Jurkat, Clone E6-1 (cell line): ENCODE measurements around the gene IGSF10.

Experiments
- DNase-seq: peaks from one replicate; pipeline ENCODE4 v3.0.0-alpha.2; 2011; ENCODE audit warnings: low read depth, low spot score
- H3K4me3 ChIP-seq: 2 replicates; pipeline ENCODE4 v1.5.1; 2011; ENCODE audit warnings: mild to moderate bottlenecking, low read length, control low read depth, moderate library complexity

IGSF10 gene

GRCh38 chr3:151468284-151468917 lies 7.5 kb upstream of the IGSF10 start:
- DNase-seq, result peak; percentile 54
- H3K4me3 ChIP-seq, result no peak overlapping the region

GRCh38 chr3:151467069-151467468 lies 6.2 kb upstream of the IGSF10 start:
- no peak for DNase-seq
- H3K4me3 ChIP-seq, result no peak overlapping the region

GRCh38 chr3:151462991-151463390 lies 2.1 kb upstream of the IGSF10 start:
- no peak for DNase-seq
- H3K4me3 ChIP-seq, result no peak overlapping the region

DNA sequence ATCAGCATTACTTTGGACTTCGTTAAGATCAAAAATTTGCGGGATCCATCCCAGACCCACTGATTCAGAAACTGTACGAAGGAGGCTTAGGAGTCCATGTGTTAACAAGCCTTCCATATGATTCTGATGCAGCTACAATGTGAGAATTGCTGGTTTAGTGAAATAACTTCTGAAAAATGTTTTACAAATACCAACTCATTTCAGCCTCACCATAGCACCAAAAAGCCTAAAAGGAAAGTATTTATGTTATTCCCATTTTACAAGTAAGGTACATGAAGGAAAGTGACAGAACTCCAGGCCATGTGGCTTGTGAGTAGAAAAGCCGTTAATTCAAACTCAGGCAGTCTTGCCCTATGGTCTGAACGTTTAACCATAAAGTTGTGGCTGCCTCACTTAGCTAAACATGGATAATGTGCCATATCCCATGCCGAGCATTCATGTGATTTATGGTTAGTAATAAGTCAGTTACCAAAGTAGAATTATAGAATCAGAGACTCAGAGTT lies 1.5 kb upstream of the IGSF10 start:
- no peak overlapping the region for H3K4me3 ChIP-seq
- DNase-seq, result no peak

GRCh38 chr3:151460228-151460627 lies 633 bp downstream of the IGSF10 start:
- no peak overlapping the region for H3K4me3 ChIP-seq
- no peak for DNase-seq

DNA sequence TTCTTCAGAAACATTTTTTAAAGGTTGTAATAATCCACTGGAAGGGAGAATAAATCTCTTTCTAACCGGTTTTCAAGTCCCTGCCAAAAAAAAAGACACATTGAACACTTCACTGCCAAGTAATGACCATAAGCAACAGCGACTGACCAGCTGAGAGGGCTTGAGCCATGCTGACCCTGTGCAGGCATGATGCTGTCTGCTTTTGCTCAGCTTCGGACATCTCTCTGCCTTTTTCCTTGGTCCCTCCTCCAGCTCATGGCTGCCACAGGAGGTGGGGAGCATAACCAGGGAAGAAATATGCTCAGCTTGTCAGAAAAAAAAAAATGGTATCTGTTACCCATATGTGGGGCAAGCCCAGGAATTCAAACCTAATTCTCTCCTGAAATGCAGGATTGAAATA lies 1.5 kb downstream of the IGSF10 start:
- DNase-seq, result no peak
- no peak overlapping the region for H3K4me3 ChIP-seq

- DNase-seq, result no peak
- H3K4me3 ChIP-seq, result no peak overlapping the region
Observed at GRCh38 chr3:151456065-151456464, 4.8 kb downstream of the IGSF10 start.

DNA sequence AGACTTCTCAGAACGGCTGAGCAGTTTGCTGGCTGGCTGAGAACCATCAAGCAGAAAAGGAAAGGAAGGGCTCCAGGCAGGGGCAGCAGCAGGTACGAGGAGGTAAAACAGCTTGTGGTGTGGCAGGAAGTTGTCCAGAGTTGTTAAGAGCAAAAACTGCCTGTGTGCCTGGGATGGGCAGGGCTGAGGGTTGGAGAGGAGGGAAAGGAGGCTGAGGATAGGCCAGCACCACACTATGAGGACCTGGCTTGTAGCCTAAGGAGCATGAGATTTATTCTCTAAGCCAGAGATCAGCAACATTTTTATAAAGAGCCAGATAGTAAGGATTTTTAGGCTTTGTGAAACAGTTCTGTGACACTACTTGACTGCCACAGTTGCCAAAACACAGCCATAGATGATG lies 8.0 kb downstream of the IGSF10 start:
- DNase-seq, result no peak

DNA sequence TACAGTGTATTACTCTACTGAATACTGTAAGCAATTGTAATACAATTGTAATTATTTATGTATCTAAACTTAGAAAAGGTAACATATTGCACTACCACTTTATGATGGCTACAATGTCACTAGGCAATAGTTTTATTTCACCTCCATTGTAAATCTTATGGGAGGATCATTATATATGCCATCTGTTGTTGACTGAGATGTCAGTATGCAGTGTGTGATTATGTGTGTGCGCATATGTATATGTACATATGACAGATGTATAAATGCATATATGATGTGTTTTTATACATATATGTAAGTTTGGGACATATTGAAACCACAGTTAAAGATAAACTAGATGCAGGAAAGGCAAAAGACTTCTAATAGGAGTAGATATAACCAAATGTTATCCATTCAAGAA lies 8.5 kb downstream of the IGSF10 start:
- DNase-seq, result no peak
- no peak overlapping the region for H3K4me3 ChIP-seq

More for the DNA sequence above, 8.0 kb downstream of the IGSF10 start:
- no peak overlapping the region for H3K4me3 ChIP-seq

- H3K4me3 ChIP-seq, result no peak overlapping the region
- DNase-seq, result no peak
Observed at GRCh38 chr3:151446002-151446340, 14.9 kb downstream of the IGSF10 start.

DNA sequence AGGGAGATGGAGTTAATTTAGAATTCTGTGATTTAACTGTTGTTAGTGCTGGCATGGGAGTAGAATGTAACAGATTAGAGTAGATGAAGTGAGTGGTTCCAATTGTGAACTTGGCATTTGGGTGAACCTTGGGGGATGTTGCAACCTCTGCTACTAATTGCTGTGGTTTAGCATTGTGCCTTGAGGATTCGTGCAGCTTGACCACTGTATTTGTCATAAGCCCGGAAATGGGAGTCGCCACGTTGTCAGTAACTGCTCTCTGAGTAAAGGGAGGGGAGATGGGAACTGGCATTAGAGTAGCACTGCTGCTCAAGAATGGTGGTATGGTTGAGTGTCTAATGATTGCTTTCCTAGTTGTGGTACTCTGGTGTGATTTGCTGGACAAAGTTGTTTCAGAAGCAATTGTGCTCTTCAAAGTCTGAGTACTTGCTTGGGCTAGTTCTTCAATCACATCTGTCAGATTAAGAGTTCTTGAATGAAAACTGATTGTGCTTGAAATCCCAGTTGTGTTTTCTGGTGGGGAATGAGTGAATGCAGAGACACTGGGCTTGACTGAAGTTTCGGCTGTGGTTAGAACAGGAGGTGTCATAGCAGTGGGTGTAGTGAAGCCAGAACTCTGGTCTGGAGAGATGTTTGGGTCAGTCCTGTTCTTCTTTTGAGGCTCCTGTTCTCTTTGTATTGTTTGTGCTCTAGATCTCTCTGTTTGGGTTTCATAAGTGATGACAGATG lies 15.4 kb downstream of the IGSF10 start:
- DNase-seq, result no peak
- no peak overlapping the region for H3K4me3 ChIP-seq

DNA sequence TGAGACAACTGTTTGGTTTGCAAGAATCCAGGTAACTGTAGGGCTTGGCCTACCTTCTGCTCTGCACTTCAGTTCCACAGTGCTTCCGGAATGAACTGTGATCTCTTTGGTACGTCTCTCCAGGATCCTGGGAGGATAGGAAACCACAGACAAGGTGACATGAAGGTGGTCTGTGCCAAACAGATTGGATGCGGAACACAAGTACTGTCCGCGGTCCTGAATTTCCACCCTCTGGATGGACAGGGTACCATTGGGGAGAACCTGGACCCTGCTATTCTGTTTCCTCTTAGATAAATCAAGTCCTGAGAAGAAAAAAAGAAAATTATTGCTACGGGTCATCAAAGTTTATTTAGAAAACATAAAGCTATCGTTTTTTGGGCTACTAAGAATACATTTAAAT lies 17.3 kb downstream of the IGSF10 start:
- no peak for DNase-seq
- no peak overlapping the region for H3K4me3 ChIP-seq

DNA sequence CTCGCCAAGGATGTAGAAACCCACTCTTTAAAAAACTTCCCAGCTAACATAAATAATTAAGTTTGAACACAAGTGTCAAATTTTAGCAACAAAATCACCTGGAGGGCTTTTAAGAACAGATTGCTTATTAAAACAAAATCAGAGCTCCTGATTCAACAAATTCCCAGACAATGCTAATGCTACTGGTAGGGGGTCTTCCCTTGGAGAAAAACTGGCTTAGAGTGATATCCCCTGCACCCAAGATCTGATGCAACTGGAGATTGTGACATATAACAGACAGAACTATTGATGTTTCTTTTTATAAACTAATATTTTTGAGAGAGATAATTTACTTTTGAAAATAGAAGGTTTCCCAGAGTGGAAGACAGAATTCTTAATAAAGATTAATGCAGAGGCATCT lies 19.9 kb downstream of the IGSF10 start:
- no peak overlapping the region for H3K4me3 ChIP-seq
- DNase-seq, result no peak

- no peak overlapping the region for H3K4me3 ChIP-seq
- DNase-seq, result peak; percentile 71
Observed at GRCh38 chr3:151439652-151440125, 21.2 kb downstream of the IGSF10 start.

GRCh38 chr3:151437906-151438305 lies 23.0 kb downstream of the IGSF10 start:
- H3K4me3 ChIP-seq, result no peak overlapping the region
- no peak for DNase-seq

GRCh38 chr3:151436675-151437446 lies 24.0 kb downstream of the IGSF10 start:
- H3K4me3 ChIP-seq, result no peak overlapping the region
- no peak for DNase-seq

- no peak for DNase-seq
- no peak overlapping the region for H3K4me3 ChIP-seq
Observed at GRCh38 chr3:151434151-151434890, 26.5 kb downstream of the IGSF10 start.

DNA sequence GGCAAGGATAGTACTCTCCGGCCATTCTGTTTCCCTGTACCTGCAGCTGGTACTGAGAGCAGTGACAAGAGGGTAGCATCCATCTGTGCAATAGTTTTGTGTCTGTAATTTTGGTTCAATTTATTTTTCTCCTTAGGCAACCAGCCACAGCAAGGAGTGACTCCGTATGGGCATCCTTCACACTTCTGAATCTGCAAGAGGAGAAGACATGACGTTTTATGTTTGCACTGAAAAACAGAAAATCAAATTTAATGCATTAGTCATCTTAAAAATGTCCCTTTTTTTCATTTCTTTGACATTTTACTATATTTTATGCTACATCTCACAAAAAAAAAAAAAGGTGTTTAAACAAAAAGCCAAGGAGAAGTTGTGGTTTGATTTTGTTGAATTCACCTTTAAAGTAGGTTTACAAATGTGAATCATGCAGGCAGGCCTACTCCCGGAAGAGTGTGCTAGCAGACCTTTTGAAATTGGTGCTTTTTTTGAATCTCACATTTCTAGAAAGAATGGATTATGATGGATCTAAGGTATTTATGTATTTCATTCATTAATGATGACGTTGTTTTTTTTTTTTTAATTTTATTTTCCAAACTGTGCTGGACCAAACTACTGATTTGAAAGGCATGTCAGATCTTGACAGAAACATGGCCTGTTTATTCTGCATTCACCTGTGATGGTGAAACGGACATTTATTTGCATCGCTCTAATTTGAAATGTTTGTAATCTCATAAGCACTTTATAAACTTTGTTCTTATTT lies 28.1 kb downstream of the IGSF10 start:
- no peak overlapping the region for H3K4me3 ChIP-seq
- no peak for DNase-seq

- no peak overlapping the region for H3K4me3 ChIP-seq
- DNase-seq, result peak; percentile 73
Observed at GRCh38 chr3:151431940-151432339, 28.9 kb downstream of the IGSF10 start.
